ENCODE results near the gene WNT11. TPM values are rescaled to one million over a fixed set of nuclear protein-coding genes. Genes with fewer than 3 reads are reported as not detected.

WNT11 gene
- total RNA-seq, 1 experiment from 2014 or later, result not detected

- Mint-ChIP-seq H3K9me3 (ENCODE audit: low read depth, unreplicated experiment) (no peaks in the 10 kb centered on the region), H3K27me3 (ENCODE audit: unreplicated experiment) (peaks cover 81% of the 10 kb centered on the region), H3K27ac (ENCODE audit: unreplicated experiment) (no peak overlapping the region), H3K36me3 (ENCODE audit: insufficient read depth, unreplicated experiment) (no peaks in the 10 kb centered on the region), H3K4me3 (ENCODE audit: low read depth, unreplicated experiment) (no peak overlapping the region), H3K4me1 (ENCODE audit: low read depth, unreplicated experiment) (no peaks in the 10 kb centered on the region)
- CTCF ChIA-PET, result no interaction called here
- no TSS peak for BruUV-seq (replicated peaks)
- TF ChIP-seq CTCF (IDR thresholded peaks at IDR 0.05; ENCODE audit: unreplicated experiment), result no peak
- intact Hi-C loops (cut with micrococcal nuclease; ENCODE audit: unreplicated experiment), result no loop called here
- no peak for DNase-seq
Measured at GRCh38 chr11:76247091-76247490, 40.8 kb upstream of the WNT11 start.

GRCh38 chr11:76246271-76246933 is 40.1 kb upstream of the WNT11 start:
- CTCF ChIA-PET, result no interaction called here
- intact Hi-C loops (cut with micrococcal nuclease; ENCODE audit: unreplicated experiment), result no loop called here
- H3K9me3 Mint-ChIP-seq (ENCODE audit: low read depth, unreplicated experiment), result no peaks in the 10 kb centered on the region
- no peak for DNase-seq
- no peaks in the 10 kb centered on the region for H3K36me3 Mint-ChIP-seq (ENCODE audit: insufficient read depth, unreplicated experiment)
- H3K27ac Mint-ChIP-seq (ENCODE audit: unreplicated experiment), result no peak overlapping the region
- no TSS peak for BruUV-seq (replicated peaks)
- no peaks in the 10 kb centered on the region for H3K4me1 Mint-ChIP-seq (ENCODE audit: low read depth, unreplicated experiment)
- H3K27me3 Mint-ChIP-seq (ENCODE audit: unreplicated experiment), result peaks cover 75% of the 10 kb centered on the region
- no peak overlapping the region for H3K4me3 Mint-ChIP-seq (ENCODE audit: low read depth, unreplicated experiment)
- TF ChIP-seq CTCF (IDR thresholded peaks at IDR 0.05; ENCODE audit: unreplicated experiment), result no peak

GRCh38 chr11:76245720-76246119 is 39.4 kb upstream of the WNT11 start:
- no TSS peak for BruUV-seq (replicated peaks)

GRCh38 chr11:76244316-76244851 is 38.1 kb upstream of the WNT11 start:
- Mint-ChIP-seq H3K4me3 (ENCODE audit: low read depth, unreplicated experiment) (no peak overlapping the region), H3K4me1 (ENCODE audit: low read depth, unreplicated experiment) (no peaks in the 10 kb centered on the region), H3K27me3 (ENCODE audit: unreplicated experiment) (peaks cover 77% of the 10 kb centered on the region), H3K36me3 (ENCODE audit: insufficient read depth, unreplicated experiment) (no peaks in the 10 kb centered on the region), H3K27ac (ENCODE audit: unreplicated experiment) (no peak overlapping the region), H3K9me3 (ENCODE audit: low read depth, unreplicated experiment) (no peaks in the 10 kb centered on the region)
- BruUV-seq (replicated peaks), result no TSS peak
- intact Hi-C loops (cut with micrococcal nuclease; ENCODE audit: unreplicated experiment), result no loop called here
- CTCF ChIA-PET, result interaction anchor here (0.7 kb wide), 1 partner anchor 408 kb away, joined by 5 read pairs; no protein-coding TSS in a partner anchor
- TF ChIP-seq CTCF (IDR thresholded peaks at IDR 0.05; ENCODE audit: unreplicated experiment), result no peak
- DNase-seq, result no peak

More at GRCh38 chr11:76245720-76246119, 39.4 kb upstream of the WNT11 start:
- no peak for DNase-seq
- Mint-ChIP-seq H3K27me3 (ENCODE audit: unreplicated experiment) (peaks cover 75% of the 10 kb centered on the region), H3K4me1 (ENCODE audit: low read depth, unreplicated experiment) (no peaks in the 10 kb centered on the region), H3K27ac (ENCODE audit: unreplicated experiment) (no peak overlapping the region), H3K36me3 (ENCODE audit: insufficient read depth, unreplicated experiment) (no peaks in the 10 kb centered on the region), H3K4me3 (ENCODE audit: low read depth, unreplicated experiment) (no peak overlapping the region), H3K9me3 (ENCODE audit: low read depth, unreplicated experiment) (no peaks in the 10 kb centered on the region)
- intact Hi-C loops (cut with micrococcal nuclease; ENCODE audit: unreplicated experiment), result no loop called here
- CTCF ChIA-PET, result no interaction called here
- no peak for TF ChIP-seq CTCF (IDR thresholded peaks at IDR 0.05; ENCODE audit: unreplicated experiment)

Data from Calu3 (cell line).